OCI-LY1 (cell line): ENCODE results near the gene GPR183.

Experiments used
- H2AFZ ChIP-seq: fragments of 200-600 bp; sonication (generic), shearing (Covaris generic); 2 replicates; pipeline ENCODE4 v1.6.0; 2014; ENCODE audit warnings: antibody characterized with exemption, mild to moderate bottlenecking, low read length
- H3F3A ChIP-seq: fragments of 200-600 bp; sonication (generic), shearing (Covaris generic); 2 replicates; pipeline ENCODE4 v1.6.0; 2014; ENCODE audit warnings: mild to moderate bottlenecking, antibody characterized with exemption, low read length, moderate library complexity; ENCODE audit not compliant: insufficient read depth
- H3K27ac ChIP-seq: fragments of 200-600 bp; sonication (generic); 2 replicates; pipeline ENCODE4 v1.5.1; 2014; ENCODE audit warnings: low read length, mixed run types, mild to moderate bottlenecking, low read depth; ENCODE audit not compliant: poor library complexity, severe bottlenecking
- H3K27me3 ChIP-seq: fragments of 200-600 bp; sonication (generic); 2 replicates; pipeline ENCODE4 v1.6.0; 2014; ENCODE audit warnings: antibody characterized with exemption, mild to moderate bottlenecking, low read length, moderate library complexity; ENCODE audit not compliant: insufficient read depth
- H3K36me3 ChIP-seq: fragments of 200-600 bp; sonication (generic); 2 replicates; pipeline ENCODE4 v1.6.1; 2014; ENCODE audit warnings: mild to moderate bottlenecking, antibody characterized with exemption, low read length, moderate library complexity, mixed read lengths; ENCODE audit not compliant: insufficient read depth
- H3K4me1 ChIP-seq: fragments of 200-600 bp; sonication (generic); 2 replicates; pipeline ENCODE4 v1.5.1; 2014; ENCODE audit warnings: mild to moderate bottlenecking, low read length, moderate library complexity; ENCODE audit not compliant: insufficient read depth, severe bottlenecking
- H3K4me2 ChIP-seq: fragments of 200-600 bp; sonication (generic), shearing (Covaris generic); 2 replicates; pipeline ENCODE4 v1.6.1; 2014; ENCODE audit warnings: low read length
- H3K4me3 ChIP-seq: fragments of 200-600 bp; sonication (generic); 2 replicates; pipeline ENCODE4 v1.5.1; 2014; ENCODE audit warnings: low read length, low read depth, mild to moderate bottlenecking, mixed read lengths; ENCODE audit not compliant: poor library complexity, severe bottlenecking
- H3K79me2 ChIP-seq: fragments of 200-600 bp; shearing (Covaris generic); 2 replicates; pipeline ENCODE4 v1.6.1; 2016; ENCODE audit warnings: mixed run types, low read length, mixed read lengths; ENCODE audit not compliant: insufficient read depth
- H3K9ac ChIP-seq: fragments of 200-600 bp; sonication (generic), shearing (Covaris generic); 2 replicates; pipeline ENCODE4 v1.6.1; 2014; ENCODE audit warnings: mild to moderate bottlenecking, low read length, mixed read lengths
- H3K9me2 ChIP-seq: fragments of 200-600 bp; sonication (generic), shearing (Covaris generic); 2 replicates; pipeline ENCODE4 v1.6.1; 2014; ENCODE audit warnings: low read depth, mild to moderate bottlenecking, low read length, mixed read lengths
- H3K9me3 ChIP-seq: fragments of 200-600 bp; shearing (Covaris generic); 2 replicates; pipeline ENCODE4 v1.6.1; 2014; ENCODE audit warnings: low read length, mixed read lengths
- H4K20me1 ChIP-seq: fragments of 200-600 bp; sonication (generic), shearing (Covaris generic); 2 replicates; pipeline ENCODE4 v1.6.0; 2016; ENCODE audit warnings: mild to moderate bottlenecking, low read length; ENCODE audit not compliant: insufficient read depth
- EZH2 ChIP-seq: fragments of 200-600 bp; sonication (generic), shearing (Covaris generic); IDR thresholded peaks from 2 replicates; pipeline ENCODE4 v1.8.0; 2017; ENCODE audit warnings: borderline replicate concordance, mixed run types, mild to moderate bottlenecking, antibody characterized with exemption, low read length, moderate library complexity, mixed read lengths
- TF ChIP-seq, protein P1 (sequence below): fragments of 200-600 bp; sonication (generic), shearing (Covaris generic); IDR thresholded peaks from 2 replicates; pipeline ENCODE4 v1.5.1; 2017; ENCODE audit warnings: mild to moderate bottlenecking, antibody characterized with exemption, low read length, moderate library complexity, mixed read lengths

Gene GPR183

DNA sequence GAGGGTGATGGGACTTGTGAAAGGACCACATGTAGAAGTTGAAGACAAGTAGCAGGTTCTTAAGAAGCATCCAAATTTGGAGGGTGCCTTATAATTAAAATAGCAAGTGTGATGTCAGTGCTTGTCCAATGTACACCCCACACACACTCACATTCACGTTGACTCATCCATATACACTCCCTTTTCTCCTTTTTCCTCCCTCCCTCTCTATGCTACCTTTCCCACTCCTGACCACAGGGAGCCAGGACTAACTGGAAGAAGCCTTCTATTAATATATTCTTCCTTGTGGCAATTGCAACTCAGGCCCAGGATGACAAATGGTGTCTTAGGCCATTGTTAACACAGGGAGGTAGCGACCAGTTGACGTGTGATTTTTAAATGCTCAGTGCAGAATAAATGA is 16.3 kb upstream of the GPR183 start:
- Histone ChIP-seq H3K27ac (peak overlapping the region; percentile 96), H2AFZ (no peak overlapping the region), H3K79me2 (no peaks in the 10 kb centered on the region), H3K9me2 (no peaks in the 10 kb centered on the region), H3K4me3 (no peak overlapping the region), H4K20me1 (no peaks in the 10 kb centered on the region), H3F3A (peaks cover 17% of the 10 kb centered on the region), H3K9me3 (no peaks in the 10 kb centered on the region), H3K4me2 (peak overlapping the region; percentile 58; the same call in 1 of the 2 replicates), H3K27me3 (no peaks in the 10 kb centered on the region), H3K4me1 (peaks cover 94% of the 10 kb centered on the region), H3K36me3 (peaks cover 4% of the 10 kb centered on the region), H3K9ac (peak overlapping the region; percentile 71)
- TF ChIP-seq, protein P1, sequence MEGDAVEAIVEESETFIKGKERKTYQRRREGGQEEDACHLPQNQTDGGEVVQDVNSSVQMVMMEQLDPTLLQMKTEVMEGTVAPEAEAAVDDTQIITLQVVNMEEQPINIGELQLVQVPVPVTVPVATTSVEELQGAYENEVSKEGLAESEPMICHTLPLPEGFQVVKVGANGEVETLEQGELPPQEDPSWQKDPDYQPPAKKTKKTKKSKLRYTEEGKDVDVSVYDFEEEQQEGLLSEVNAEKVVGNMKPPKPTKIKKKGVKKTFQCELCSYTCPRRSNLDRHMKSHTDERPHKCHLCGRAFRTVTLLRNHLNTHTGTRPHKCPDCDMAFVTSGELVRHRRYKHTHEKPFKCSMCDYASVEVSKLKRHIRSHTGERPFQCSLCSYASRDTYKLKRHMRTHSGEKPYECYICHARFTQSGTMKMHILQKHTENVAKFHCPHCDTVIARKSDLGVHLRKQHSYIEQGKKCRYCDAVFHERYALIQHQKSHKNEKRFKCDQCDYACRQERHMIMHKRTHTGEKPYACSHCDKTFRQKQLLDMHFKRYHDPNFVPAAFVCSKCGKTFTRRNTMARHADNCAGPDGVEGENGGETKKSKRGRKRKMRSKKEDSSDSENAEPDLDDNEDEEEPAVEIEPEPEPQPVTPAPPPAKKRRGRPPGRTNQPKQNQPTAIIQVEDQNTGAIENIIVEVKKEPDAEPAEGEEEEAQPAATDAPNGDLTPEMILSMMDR, result no peak
- no peak for TF ChIP-seq EZH2

DNA sequence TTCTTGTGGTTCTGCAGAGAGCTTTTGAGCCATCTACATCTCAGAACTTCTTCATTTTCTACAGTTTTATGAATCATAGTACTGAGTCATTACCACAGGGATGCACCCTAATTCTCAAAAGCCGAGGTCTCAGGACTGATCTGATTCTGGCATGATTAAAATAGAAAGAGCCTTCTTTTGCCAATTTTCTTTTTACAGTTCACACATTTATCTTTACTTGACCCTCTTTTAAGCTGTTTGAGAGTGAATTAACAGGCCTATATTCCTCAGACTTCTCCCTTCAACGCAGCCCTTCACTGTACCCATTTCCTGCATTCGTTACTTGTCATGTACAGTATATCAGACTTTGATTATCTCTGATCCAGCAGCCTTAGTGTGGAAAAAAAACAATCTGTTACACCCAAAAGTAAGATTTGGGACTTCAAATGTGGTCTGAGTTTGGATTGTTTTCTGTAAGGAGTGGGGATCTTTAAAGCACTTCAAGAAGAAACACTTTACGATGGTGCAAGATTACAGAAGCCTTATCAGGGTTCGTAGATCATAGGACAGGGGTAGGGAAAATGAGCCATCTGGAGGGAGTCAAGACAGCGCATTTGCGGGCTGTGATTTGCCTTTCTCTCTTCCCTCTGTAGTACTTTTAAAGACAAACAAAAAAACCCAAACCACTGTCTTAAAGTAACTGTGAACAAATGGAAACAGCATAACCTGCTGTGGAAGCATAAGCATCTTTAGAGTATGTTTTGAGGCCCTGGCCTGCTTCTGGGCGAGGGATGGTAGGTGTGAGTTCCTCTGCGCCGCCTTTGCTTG is 15.3 kb upstream of the GPR183 start:
- Histone ChIP-seq H3K9me2 (no peaks in the 10 kb centered on the region), H3K27me3 (no peaks in the 10 kb centered on the region), H4K20me1 (no peaks in the 10 kb centered on the region), H3K27ac (peak overlapping the region; percentile 96), H3K4me3 (peak overlapping the region; percentile 20), H3K9me3 (no peaks in the 10 kb centered on the region), H3K4me1 (peaks cover 99% of the 10 kb centered on the region), H3K36me3 (no peaks in the 10 kb centered on the region), H2AFZ (no peak overlapping the region), H3K79me2 (no peaks in the 10 kb centered on the region), H3K9ac (peak overlapping the region; percentile 71), H3F3A (peaks cover 18% of the 10 kb centered on the region), H3K4me2 (peak overlapping the region; percentile 58)
- TF ChIP-seq EZH2, result no peak
- TF ChIP-seq, protein P1, result no peak

DNA sequence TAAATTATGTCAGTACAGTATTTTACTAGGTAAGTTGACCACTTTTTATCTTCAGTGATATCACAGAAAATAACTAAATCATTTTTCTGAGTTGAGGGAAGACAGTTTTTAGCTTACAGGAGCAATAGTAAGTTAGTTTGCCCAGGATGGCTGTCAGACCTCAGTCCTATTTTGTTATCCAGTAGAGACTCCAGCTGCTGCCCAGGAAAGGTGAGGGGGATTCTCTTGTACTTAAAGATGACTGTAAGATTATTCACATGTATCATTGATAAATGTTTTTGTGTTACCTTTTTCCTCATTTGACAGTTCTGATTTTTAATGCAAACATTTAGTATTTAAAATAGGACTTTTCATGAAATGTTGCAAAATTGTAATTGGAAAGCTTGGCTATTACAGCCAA is 14.5 kb upstream of the GPR183 start:
- Histone ChIP-seq H3K36me3 (no peaks in the 10 kb centered on the region), H3K79me2 (no peaks in the 10 kb centered on the region), H3K4me2 (peak overlapping the region; percentile 58), H3K27me3 (no peaks in the 10 kb centered on the region), H3K9me2 (no peaks in the 10 kb centered on the region), H3K4me3 (no peak overlapping the region), H3F3A (peaks cover 25% of the 10 kb centered on the region), H3K9ac (peak overlapping the region; percentile 71), H4K20me1 (no peaks in the 10 kb centered on the region), H2AFZ (no peak overlapping the region), H3K4me1 (peaks cover 99% of the 10 kb centered on the region), H3K27ac (peak overlapping the region; percentile 96), H3K9me3 (no peaks in the 10 kb centered on the region)
- no peak for TF ChIP-seq EZH2
- TF ChIP-seq, protein P1, result no peak
